ENCODE data around the gene CNGA2. TPM values are rescaled to one million over a fixed set of nuclear protein-coding genes. Genes with fewer than 3 reads are reported as not detected.

CNGA2 gene
- total and polyA plus RNA-seq, 10 of the 15 experiments (the other 5 are each of a cell fraction or from before 2014, with no cell fraction given): not detected

GRCh38 chrX:151745651-151746050 lies 11.1 kb downstream of the CNGA2 start:
- in situ Hi-C loops (cut with MboI): no loop called here
- no peak for FAIRE-seq

More at GRCh38 chrX:151745651-151746050, 11.1 kb downstream of the CNGA2 start:
- ChIA-PET POLR2A (no interaction called here), RAD21 (ENCODE audit: unreplicated experiment) (no interaction called here), CTCF (no interaction called here), SMC1A (ENCODE audit: uncharacterized antibody, unreplicated experiment) (no interaction called here)
- no peak overlapping the region for H3K4me2 ChIP-seq (ENCODE audit: control insufficient read depth, insufficient read depth)
- intact Hi-C loops (cut with micrococcal nuclease; ENCODE audit: unreplicated experiment): no loop called here
- H3K36me3 ChIP-seq (ENCODE audit: control insufficient read depth in 2 of 2, insufficient read depth in 2 of 2, low read length in 1 of 2): no peaks in the 10 kb centered on the region
- H3K27me3 ChIP-seq (replicated peaks in 1 of 2; ENCODE audit: control insufficient read depth in 2 of 2, insufficient read depth in 2 of 2, low read length in 1 of 2): no peaks in the 10 kb centered on the region; a peak in 1 of 4 replicates
- ATAC-seq: no peak
- H2AFZ ChIP-seq (ENCODE audit: control insufficient read depth, low read depth, low read length): no peak overlapping the region
- no peaks in the 10 kb centered on the region for H4K20me1 ChIP-seq (ENCODE audit: control insufficient read depth, insufficient read depth)
- H3K9ac ChIP-seq (ENCODE audit: control insufficient read depth, insufficient read depth, low read length): no peak overlapping the region
- DNase-seq (ENCODE audit: low read depth, low spot score): no peak
- H3K79me2 ChIP-seq (ENCODE audit: control insufficient read depth, insufficient read depth, low read length): no peaks in the 10 kb centered on the region
- no TSS peak for BruUV-seq (replicated peaks)
- 31% methylated on average over 6 of the region's 6 CpGs for WGBS (ENCODE audit: insufficient coverage, insufficient replicate concordance, low lambda C conversion rate, missing lambda C conversion rate)
- TF ChIP-seq LARP7 (IDR thresholded peaks at IDR 0.05) (no peak), CEBPB (IDR thresholded peaks at IDR 0.05; ENCODE audit: borderline replicate concordance in 1 of 2, low read depth in 2 of 2, low read length in 2 of 2) (no peak), ZBTB40 (IDR thresholded peaks at IDR 0.05; ENCODE audit: borderline replicate concordance) (no peak)
- no peak overlapping the region for H3K27ac ChIP-seq (ENCODE audit: control insufficient read depth, insufficient read depth)
- H3K9me3 ChIP-seq (replicated peaks; ENCODE audit: control insufficient read depth, insufficient read depth, low read length): no peaks in the 10 kb centered on the region
- no peak overlapping the region for H3K4me3 ChIP-seq
- H3K4me1 ChIP-seq (ENCODE audit: control insufficient read depth, insufficient read depth, low read length): no peaks in the 10 kb centered on the region

All from GM12878 (cell line).